Mucosa of rectum (tissue), 2 donors: Measurements from ENCODE around the gene FILIP1.

Experiments
- H3K27ac ChIP-seq, 2 donors: one replicate each; pipeline ENCODE4 v1.7.0; 2013; ENCODE audit warnings: inconsistent platforms in 2 of 2, low read depth in 2 of 2, low read length in 2 of 2
- H3K27me3 ChIP-seq, 2 donors: one replicate each; pipeline ENCODE4 v1.7.0; 2013; ENCODE audit warnings: low read length in 2 of 2; ENCODE audit not compliant: control insufficient read depth in 2 of 2, insufficient read depth in 2 of 2
- H3K36me3 ChIP-seq, 2 donors: one replicate each; pipeline ENCODE4 v1.7.0; 2013; ENCODE audit warnings: low read length in 2 of 2; ENCODE audit not compliant: control insufficient read depth in 2 of 2, insufficient read depth in 2 of 2
- H3K4me1 ChIP-seq, 2 donors: one replicate each; pipeline ENCODE4 v1.7.0; 2013; ENCODE audit warnings: low read length in 2 of 2, mild to moderate bottlenecking in 1 of 2; ENCODE audit not compliant: control insufficient read depth in 2 of 2, insufficient read depth in 2 of 2
- H3K4me3 ChIP-seq, 2 donors: one replicate each; pipeline ENCODE4 v1.7.0; 2013; ENCODE audit warnings: low read length in 2 of 2
- H3K9ac ChIP-seq, 2 donors: one replicate each; pipeline ENCODE4 v1.7.0; 2013; ENCODE audit warnings: low read length in 2 of 2, low read depth in 1 of 2, mild to moderate bottlenecking in 1 of 2
- H3K9me3 ChIP-seq, 2 donors: one replicate each; pipeline ENCODE4 v1.7.0; 2013; ENCODE audit warnings: low read length in 2 of 2; ENCODE audit not compliant: control insufficient read depth in 2 of 2
- donor health status: healthy.
- donor health status: Normal muscosa, but diverticular disease.

FILIP1 gene

DNA sequence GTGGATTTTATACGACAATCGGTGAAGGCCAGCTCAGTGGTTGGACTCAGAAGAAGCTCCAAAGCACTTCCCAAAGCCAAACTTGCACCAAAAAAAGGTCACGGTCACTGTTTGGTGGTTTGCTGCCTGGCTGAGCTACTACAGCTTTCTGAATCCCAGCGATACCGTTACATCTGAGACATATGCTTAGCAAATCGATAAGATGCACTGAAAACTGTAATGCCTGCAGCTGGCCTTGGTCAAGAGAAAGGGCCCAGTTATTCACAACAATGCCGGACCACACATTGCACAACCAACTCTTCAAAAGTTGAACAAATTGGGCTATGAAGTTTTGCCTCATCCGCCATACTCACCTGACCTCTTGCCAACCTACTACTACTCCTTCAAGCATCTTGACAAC, 70.2 kb downstream of the FILIP1 start:
- H3K4me1 ChIP-seq: no peaks in the 10 kb centered on the region
- no peak overlapping the region for H3K27ac ChIP-seq
- no peaks in the 10 kb centered on the region for H3K27me3 ChIP-seq
- H3K36me3 ChIP-seq: no peaks in the 10 kb centered on the region
- H3K9ac ChIP-seq: no peak overlapping the region
- no peaks in the 10 kb centered on the region for H3K9me3 ChIP-seq
- no peak overlapping the region for H3K4me3 ChIP-seq

DNA sequence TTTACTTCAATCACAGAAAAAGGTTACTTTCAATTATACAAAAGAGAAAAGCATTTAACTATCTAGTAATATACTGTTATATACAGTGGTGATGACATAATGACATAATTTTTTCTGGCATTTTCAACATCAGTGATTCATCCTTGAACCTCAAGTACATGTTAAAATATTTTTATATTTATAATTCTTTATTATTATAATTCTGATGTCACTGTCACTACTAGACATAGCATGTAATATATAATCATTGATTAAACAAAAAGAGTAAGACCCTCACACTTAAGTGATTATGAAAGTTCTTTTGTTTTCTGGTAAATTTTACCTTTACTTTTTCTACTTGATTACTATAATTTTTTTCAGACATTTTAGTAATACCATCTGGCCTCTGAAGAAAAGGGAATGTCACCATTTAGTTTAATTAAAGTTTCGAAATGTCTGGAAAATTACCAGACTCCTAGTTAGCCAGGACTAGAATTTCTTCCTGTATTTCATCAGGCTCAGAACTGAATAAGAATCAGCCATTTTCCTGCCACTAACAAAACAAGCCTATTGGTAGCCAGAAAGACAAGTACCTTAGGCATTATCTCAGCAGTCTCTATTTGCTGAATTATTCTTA, 71.5 kb downstream of the FILIP1 start:
- no peaks in the 10 kb centered on the region for H3K36me3 ChIP-seq
- H3K27ac ChIP-seq: no peak overlapping the region
- no peak overlapping the region for H3K4me3 ChIP-seq
- no peaks in the 10 kb centered on the region for H3K9me3 ChIP-seq
- H3K4me1 ChIP-seq: no peaks in the 10 kb centered on the region
- no peaks in the 10 kb centered on the region for H3K27me3 ChIP-seq
- H3K9ac ChIP-seq: no peak overlapping the region

DNA sequence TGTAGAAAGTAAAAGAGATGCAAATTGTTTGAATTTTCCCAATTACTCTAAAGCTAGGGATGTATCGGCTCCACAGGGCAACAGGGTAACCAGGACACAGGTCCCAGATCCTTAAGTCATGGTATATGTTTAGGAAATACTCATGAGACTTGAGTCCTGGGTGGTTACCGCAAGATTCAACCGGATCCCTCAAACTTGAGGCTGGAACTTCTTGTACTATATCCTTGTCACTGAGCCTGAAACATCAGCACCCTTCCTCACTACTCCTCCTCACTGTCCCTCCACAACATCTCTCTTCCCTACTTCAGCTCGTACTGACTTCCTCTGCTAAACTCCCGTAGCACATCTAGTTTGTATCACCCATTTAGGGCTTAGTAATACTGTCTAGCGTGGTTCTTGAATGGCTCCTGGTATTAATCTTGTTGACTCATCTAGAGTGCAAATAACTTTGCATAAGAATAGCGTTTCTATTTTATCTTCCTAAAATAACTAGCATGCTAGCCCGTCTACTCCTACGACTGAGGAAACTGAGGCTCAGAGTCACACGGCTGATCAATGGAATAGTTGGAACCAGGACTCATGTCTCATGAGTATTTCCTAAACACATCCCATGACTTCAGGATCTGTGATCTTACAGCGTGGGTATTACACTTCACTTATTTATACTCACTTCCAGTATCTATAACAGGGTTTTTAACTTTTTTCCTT, 72.1 kb downstream of the FILIP1 start:
- H3K4me1 ChIP-seq: no peaks in the 10 kb centered on the region
- no peaks in the 10 kb centered on the region for H3K9me3 ChIP-seq
- no peaks in the 10 kb centered on the region for H3K36me3 ChIP-seq
- no peak overlapping the region for H3K4me3 ChIP-seq
- no peak overlapping the region for H3K27ac ChIP-seq
- H3K27me3 ChIP-seq: no peaks in the 10 kb centered on the region
- no peak overlapping the region for H3K9ac ChIP-seq

DNA sequence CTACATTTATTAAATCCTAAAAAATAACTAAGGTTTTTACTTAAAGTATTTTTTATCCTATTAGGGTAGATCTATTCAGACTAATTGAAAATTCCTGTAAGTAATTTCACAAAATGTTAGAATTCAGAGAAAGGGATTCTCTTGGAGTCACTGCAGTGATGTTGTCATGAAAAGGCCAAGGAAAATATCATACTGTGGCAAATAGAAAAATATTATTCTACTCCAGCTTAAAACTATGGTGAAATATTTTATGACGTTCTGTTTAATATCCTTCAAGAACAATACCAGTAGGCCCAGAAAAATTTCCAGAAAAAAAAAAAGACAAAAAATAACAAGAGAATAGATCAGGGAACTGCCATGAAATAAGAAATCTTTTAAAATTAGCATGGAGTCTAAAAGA, 73.6 kb downstream of the FILIP1 start:
- Histone ChIP-seq H3K4me1 (no peaks in the 10 kb centered on the region), H3K4me3 (no peak overlapping the region), H3K27me3 (no peaks in the 10 kb centered on the region), H3K27ac (no peak overlapping the region), H3K9me3 (no peaks in the 10 kb centered on the region), H3K9ac (no peak overlapping the region), H3K36me3 (no peaks in the 10 kb centered on the region)

DNA sequence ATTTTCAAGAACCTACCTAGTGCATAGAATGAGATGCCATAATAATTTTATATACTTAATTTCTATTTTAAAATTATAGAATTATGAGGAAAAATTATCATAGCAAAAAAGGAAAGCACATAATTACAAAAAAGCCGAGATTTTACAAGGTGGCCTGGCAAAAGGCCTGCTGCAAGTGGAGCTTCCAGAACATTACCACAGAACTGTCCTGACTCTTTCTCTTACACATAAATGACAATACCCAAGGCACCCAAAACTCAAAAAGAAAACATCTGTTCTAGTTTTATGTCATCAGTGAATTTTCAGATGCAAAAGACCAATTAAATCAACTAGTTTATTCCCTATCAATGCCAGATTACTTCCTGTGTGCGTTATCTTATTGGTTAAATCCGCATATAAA, 74.2 kb downstream of the FILIP1 start:
- no peaks in the 10 kb centered on the region for H3K36me3 ChIP-seq
- no peak overlapping the region for H3K9ac ChIP-seq
- no peak overlapping the region for H3K4me3 ChIP-seq
- H3K27ac ChIP-seq: no peak overlapping the region
- H3K9me3 ChIP-seq: no peaks in the 10 kb centered on the region
- H3K27me3 ChIP-seq: no peaks in the 10 kb centered on the region
- no peaks in the 10 kb centered on the region for H3K4me1 ChIP-seq

DNA sequence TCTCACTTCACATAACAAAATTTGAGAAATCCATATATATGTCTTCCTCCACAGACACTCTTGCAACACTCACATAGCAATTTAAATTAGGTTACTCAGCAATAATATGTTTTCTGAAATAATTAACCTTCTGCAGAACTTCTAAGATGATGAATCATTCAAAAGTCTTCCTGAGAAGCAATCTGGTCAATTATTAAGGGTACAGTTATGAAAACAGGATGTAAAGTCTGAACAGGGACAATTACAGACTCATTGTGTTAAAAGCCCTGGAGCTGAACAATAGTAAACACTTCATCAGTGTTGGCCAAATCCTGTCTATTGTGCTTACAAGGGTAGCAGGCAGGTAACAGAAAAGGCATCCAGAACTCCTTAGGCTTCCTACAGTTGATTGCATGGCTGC, 75.4 kb downstream of the FILIP1 start:
- H3K4me3 ChIP-seq: no peak overlapping the region
- H3K9ac ChIP-seq: no peak overlapping the region
- no peaks in the 10 kb centered on the region for H3K27me3 ChIP-seq
- H3K36me3 ChIP-seq: no peaks in the 10 kb centered on the region
- H3K4me1 ChIP-seq: peaks cover 0 to 1% of the 10 kb centered on the region in 2 donors
- H3K9me3 ChIP-seq: no peaks in the 10 kb centered on the region
- H3K27ac ChIP-seq: no peak overlapping the region

DNA sequence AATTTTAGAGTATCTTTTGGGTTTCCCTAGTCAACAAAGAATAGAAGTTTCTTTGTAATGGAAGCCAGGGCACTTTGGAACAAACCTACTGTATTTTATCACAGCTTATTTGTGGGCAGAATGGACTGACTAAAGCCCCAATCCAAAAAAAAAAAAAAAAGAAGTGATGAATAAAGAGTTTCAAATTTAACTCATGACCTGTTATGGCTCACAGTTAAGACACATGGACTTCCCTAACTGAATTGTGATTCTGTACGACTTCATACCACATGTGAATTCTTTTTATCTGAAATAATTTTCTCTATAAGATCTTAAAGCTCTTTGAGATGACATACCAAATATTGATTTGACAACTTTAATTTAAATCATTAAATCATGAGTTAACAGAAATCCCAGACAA, 77.2 kb downstream of the FILIP1 start:
- Histone ChIP-seq H3K9me3 (no peaks in the 10 kb centered on the region), H3K4me1 (peaks cover 0 to 4% of the 10 kb centered on the region in 2 donors), H3K36me3 (no peaks in the 10 kb centered on the region), H3K9ac (no peak overlapping the region), H3K4me3 (no peak overlapping the region), H3K27ac (no peak overlapping the region), H3K27me3 (no peaks in the 10 kb centered on the region)

DNA sequence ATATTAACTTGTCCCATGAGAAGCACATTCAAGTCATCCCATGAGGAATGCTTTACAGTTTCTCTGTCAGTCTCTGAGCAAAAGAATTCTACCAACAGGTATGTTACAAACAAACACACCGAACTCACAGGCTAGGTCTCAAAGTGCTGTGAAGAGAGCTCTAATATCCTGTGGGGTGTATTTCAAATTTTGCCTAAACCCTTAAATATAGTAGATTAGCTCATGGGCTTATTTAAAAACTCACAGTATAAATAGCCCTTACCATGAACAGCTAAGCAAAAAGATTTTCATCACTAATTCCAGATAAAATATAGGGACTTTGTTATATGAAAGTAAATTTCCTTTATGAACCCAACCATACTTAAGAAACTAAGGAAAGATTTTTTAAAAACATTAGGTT, 77.8 kb downstream of the FILIP1 start:
- no peak overlapping the region for H3K4me3 ChIP-seq
- H3K36me3 ChIP-seq: no peaks in the 10 kb centered on the region
- H3K27me3 ChIP-seq: no peaks in the 10 kb centered on the region
- no peaks in the 10 kb centered on the region for H3K9me3 ChIP-seq
- no peak overlapping the region for H3K9ac ChIP-seq
- H3K27ac ChIP-seq: no peak overlapping the region
- H3K4me1 ChIP-seq: peaks cover 0 to 4% of the 10 kb centered on the region in 2 donors

DNA sequence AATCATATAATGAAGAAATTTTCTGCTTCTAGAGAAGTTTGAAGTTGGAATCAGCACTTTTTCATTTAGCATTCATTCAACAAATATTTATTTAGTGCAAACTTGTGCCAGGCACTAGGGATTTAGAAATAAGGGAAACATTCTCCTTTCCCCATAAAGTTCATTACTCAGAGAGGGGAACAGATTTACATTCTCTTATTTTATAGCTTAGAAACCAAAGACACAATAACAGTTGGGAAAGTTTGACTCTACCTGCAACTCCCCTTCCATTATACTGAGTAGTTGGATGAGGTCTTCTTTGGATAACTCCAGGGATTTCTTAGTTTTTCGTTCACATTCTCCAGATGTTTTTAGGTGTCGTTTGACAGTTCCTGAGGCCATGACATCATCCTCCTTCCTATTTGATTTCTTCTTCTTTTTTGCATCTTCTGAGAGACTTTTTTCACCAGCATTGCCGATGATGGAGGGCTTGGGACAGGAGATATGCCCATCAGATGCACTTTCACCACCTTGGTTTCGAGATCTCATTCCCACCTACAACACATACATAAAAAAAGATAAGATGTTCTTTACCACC, 79.1 kb downstream of the FILIP1 start:
- Histone ChIP-seq H3K4me1 (peaks cover 0 to 4% of the 10 kb centered on the region in 2 donors), H3K9ac (no peak overlapping the region), H3K27ac (no peak overlapping the region), H3K4me3 (no peak overlapping the region), H3K36me3 (no peaks in the 10 kb centered on the region), H3K27me3 (no peaks in the 10 kb centered on the region), H3K9me3 (no peaks in the 10 kb centered on the region)

DNA sequence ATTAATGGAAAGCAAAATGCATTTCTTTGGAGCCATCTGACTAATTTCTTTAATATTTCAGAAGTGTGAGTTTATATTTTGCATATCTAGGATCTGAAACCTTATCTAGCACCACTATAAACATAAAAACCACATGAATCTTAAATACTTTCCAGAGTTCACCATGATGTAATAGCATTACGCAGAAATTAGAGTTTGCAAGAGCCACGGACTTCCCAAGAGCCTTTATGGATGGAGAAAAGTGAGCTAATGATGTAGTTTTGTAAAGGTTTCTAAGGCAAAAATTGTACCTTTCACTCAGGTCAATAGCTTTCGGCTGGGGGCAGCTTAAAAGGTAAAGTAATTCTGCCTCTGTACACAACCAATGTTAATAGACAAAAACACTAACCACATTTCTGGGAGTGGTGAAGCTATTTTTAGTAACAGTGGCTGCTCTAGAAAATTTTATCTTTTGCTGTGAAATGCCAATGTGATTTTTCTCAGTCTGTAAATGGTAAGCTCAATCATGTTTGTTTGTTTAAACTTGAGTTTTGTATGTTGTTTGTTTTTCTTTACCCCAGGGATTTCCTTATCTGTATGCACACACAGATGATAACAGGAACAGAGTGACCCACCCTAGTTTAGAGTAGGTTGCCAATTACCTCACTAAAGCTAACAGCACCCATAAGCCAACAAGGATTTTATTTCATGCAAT, 80.5 kb downstream of the FILIP1 start:
- Histone ChIP-seq H3K27me3 (no peaks in the 10 kb centered on the region), H3K9ac (no peak overlapping the region), H3K36me3 (no peaks in the 10 kb centered on the region), H3K4me1 (peaks cover 0 to 4% of the 10 kb centered on the region in 2 donors), H3K9me3 (no peaks in the 10 kb centered on the region), H3K27ac (no peak overlapping the region), H3K4me3 (no peak overlapping the region)
